Measurements from ENCODE around the gene SIPA1. TPM values are rescaled to one million over a fixed set of nuclear protein-coding genes. Genes with fewer than 3 reads are reported as not detected.

The SIPA1 gene
- total RNA-seq, 2 donors from 2014 or later, result 132 to 137 TPM

DNA sequence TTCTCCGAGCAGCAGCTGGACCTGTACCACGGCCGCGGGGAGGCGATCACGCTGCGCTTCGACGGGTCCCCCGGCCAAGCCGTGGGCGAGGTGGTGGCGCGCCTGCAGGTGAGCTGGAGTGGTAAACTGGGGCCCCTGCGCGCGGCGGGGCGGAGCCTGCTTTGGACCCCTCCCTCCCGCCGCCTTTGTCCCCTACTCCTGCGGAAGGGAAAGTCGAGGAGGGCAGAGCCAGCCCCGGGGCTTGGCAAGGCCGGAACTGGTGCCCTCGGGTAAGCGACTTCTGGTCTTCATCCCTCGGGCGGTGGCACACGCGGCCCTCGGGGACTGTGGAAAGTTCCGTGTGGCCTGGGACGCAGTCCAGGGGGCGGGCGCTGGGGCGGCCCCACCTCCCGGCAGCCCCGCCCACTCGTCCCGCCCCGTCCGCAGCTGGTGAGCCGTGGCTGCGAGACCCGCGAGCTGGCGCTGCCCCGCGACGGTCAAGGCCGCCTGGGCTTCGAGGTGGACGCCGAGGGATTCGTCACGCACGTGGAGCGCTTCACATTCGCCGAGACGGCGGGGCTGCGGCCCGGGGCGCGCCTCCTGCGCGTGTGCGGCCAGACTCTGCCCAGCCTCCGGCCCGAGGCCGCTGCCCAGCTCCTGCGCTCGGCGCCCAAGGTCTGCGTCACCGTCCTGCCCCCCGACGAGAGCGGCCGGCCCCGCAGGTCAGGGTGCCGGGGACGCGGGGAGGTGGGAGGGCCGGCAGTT, 9.2 kb downstream of the SIPA1 start:
- H3K4me1 Mint-ChIP-seq (ENCODE audit: low read depth), result peaks cover 30% of the 10 kb centered on the region
- no peaks in the 10 kb centered on the region for H3K27me3 Mint-ChIP-seq (ENCODE audit: low read depth)
- peaks cover 6 to 14% of the 10 kb centered on the region in 2 donors for H3K36me3 Mint-ChIP-seq (ENCODE audit: insufficient read depth in 2 of 2)
- no peaks in the 10 kb centered on the region for H3K9me3 Mint-ChIP-seq
- ATAC-seq (replicated peaks in 1 of 2) (no peak), DNase-seq (no peak)
- H3K27ac Mint-ChIP-seq, result no peak overlapping the region
- no peak overlapping the region for H3K4me3 Mint-ChIP-seq

DNA sequence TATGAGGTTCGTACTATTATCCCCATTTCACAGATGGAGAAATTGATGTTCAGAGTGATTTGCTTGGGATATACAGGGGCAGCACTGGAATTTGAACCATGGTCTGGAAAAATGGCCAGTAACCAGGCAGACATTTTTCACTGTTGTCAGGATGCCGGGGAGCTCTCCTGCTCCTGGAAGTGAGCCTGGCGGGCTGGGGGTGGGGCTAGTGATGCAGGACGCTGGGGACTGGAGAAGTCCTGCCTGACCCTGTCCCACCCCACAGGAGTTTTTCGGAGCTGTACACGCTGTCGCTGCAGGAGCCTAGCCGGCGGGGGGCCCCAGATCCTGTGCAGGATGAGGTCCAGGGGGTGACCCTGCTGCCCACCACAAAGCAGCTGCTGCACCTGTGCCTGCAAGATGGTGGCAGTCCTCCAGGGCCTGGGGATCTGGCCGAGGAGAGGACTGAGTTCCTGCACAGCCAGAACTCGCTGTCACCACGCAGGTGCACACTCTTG, 11.1 kb downstream of the SIPA1 start:
- no peak for ATAC-seq (replicated peaks in 1 of 2)
- Mint-ChIP-seq H3K36me3 (ENCODE audit: insufficient read depth in 2 of 2) (peaks cover 6 to 9% of the 10 kb centered on the region in 2 donors), H3K9me3 (no peaks in the 10 kb centered on the region), H3K27me3 (ENCODE audit: low read depth) (no peaks in the 10 kb centered on the region), H3K27ac (no peak overlapping the region), H3K4me1 (ENCODE audit: low read depth) (peaks cover 34% of the 10 kb centered on the region), H3K4me3 (no peak overlapping the region)
- DNase-seq, result no peak

DNA sequence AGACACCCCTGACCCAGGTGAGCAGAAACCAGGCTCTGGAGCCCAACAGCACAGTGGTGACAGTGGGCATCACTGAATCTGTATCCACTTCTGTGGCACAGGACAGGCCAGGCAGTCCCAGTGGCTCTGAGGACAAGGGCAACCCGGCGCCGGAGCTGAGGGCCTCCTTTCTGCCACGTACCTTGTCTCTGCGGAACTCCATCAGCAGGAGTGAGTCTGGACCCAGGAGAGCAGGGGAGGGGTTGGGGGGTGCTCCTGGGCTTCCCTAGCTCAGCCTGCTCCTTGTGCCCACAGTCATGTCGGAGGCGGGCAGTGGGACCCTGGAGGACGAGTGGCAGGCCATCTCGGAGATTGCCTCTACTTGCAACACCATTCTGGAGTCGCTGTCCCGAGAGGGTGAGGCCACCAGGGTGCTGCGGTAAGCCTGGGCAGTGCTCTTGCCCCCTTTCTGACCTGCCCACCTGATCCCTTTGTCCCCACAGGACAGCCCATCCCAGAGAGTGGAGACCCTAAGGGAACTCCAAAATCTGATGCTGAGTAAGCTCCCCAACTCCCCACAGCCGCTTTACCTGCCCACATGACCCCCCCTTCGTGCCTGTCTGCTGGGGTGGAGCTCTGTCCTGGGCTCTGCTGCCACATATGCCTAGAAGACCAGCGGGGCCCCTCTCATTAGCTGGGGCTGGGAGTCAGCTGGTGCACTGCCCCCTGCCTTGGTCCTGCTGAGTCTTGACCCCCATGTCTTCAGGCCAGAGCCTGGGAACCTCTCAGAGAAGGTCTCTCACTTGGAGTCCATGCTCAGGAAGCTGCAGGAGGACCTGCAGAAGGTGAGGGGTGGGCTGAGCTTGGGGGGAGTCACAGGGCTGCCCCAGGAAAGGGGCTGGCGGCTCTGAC, 12.0 kb downstream of the SIPA1 start:
- DNase-seq (no peak), ATAC-seq (replicated peaks in 1 of 2) (no peak)
- Mint-ChIP-seq H3K9me3 (no peaks in the 10 kb centered on the region), H3K4me3 (no peak overlapping the region), H3K27me3 (ENCODE audit: low read depth) (no peaks in the 10 kb centered on the region), H3K27ac (no peak overlapping the region), H3K4me1 (ENCODE audit: low read depth) (peaks cover 29% of the 10 kb centered on the region), H3K36me3 (ENCODE audit: insufficient read depth in 2 of 2) (peaks cover 4 to 10% of the 10 kb centered on the region in 2 donors)

DNA sequence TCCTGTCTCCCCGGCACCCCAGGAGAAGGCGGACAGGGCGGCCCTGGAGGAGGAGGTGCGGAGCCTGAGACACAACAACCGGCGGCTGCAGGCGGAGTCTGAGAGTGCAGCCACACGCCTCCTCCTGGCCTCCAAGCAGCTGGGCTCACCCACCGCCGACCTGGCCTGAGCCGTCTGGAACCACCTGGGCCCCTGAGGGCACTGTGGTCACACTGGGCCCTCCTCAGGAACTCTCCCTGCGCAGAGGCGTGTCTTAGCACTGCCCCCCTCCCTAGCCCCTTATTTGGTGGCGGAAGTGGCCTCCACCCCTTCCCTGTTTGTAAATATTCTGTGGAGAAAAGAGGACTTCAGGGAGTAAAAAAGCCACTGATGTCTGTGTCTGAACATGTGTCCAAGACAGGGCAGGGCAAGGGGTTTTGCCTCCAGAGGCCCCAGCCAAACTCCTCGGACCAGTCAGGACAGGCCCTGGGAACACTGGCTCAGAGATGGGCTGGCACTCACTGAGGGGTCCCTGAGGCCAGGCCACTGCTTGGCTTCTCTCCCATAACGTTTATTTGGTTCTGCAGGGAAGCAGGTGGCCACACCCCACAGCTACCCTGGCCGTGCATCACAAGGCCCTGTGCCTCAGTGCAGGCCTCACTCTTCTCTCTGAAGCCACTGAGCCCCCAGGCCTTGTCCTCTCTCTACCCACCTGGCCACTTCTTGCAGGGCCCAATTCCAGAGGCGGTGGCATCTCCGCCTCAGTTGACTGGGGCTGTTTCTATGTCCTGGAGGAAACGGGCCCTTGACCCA, 12.8 kb downstream of the SIPA1 start:
- Mint-ChIP-seq H3K27ac (peak overlapping the region; percentile 36), H3K36me3 (ENCODE audit: insufficient read depth in 2 of 2) (peaks cover 4 to 14% of the 10 kb centered on the region in 2 donors), H3K4me3 (no peak overlapping the region), H3K9me3 (no peaks in the 10 kb centered on the region), H3K4me1 (ENCODE audit: low read depth) (peaks cover 29% of the 10 kb centered on the region), H3K27me3 (ENCODE audit: low read depth) (no peaks in the 10 kb centered on the region)
- no peak for ATAC-seq (replicated peaks in 1 of 2)
- no peak for DNase-seq

DNA sequence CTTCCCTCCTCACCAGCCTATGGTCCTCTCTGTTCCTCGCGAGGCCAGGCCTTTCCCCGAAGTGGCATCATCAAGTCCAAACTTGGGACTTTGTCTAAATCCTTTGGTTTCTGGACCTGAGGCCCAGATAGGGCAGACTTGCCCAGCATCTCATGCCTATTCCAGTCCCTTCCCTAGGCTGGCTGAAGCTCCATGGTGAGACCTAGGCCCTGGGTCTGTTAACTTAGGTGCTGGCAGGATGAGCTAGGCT, 13.4 kb downstream of the SIPA1 start:
- no peak for DNase-seq
- H3K9me3 Mint-ChIP-seq, result no peaks in the 10 kb centered on the region
- peaks cover 35% of the 10 kb centered on the region for H3K4me1 Mint-ChIP-seq (ENCODE audit: low read depth)
- peaks cover 6 to 15% of the 10 kb centered on the region in 2 donors for H3K36me3 Mint-ChIP-seq (ENCODE audit: insufficient read depth in 2 of 2)
- no peak for ATAC-seq (replicated peaks in 1 of 2)
- peak overlapping the region; percentile 70 to 74 for H3K4me3 Mint-ChIP-seq
- peak overlapping the region; percentile 82 for H3K27ac Mint-ChIP-seq
- no peaks in the 10 kb centered on the region for H3K27me3 Mint-ChIP-seq (ENCODE audit: low read depth)

DNA sequence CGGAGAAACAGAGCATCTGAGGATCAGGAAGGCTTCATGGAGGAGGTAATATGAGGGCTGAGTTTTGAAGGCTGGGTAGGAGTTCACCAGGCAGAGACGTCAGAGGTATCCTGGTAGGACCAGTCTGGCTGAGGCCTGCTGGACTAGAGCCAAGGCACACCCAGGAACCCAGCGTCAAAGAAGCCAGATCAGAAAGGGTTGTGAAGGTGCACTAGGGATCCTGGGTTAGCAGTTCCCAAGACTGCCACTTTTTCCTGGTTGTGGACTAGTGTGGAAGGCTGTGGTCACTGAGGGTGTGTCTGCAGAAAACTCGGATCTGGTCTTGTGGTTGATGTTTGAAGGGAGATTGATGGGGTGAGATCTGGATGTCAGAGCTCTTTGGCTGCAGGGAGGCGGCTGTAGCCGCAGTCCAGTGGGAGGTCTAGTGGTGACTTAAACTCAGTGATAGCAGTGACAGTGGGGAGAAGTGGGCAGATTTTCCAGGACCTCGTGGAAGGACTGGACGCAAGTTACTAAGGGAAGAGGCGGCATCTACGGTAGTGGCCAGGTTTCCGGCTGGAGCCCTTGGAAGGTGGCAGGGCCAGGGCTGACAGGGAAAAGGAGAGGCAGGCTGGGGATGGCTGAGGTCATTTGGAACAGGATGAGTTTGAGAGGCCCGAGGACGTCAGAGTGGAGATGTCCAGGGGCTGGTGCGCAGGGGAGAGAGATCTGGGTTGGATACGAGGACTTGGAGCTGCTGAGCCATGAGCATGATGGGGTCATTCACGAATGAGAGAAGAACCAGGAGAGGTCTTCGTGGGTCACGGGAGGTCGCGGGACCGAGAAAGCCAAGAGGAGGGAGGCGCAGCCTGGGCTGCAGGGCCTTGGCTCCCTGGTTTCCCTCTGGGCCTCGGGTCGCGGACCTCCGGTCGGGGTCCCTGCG, 13.9 kb downstream of the SIPA1 start:
- no peak for DNase-seq
- peaks cover 8 to 19% of the 10 kb centered on the region in 2 donors for H3K36me3 Mint-ChIP-seq (ENCODE audit: insufficient read depth in 2 of 2)

DNA sequence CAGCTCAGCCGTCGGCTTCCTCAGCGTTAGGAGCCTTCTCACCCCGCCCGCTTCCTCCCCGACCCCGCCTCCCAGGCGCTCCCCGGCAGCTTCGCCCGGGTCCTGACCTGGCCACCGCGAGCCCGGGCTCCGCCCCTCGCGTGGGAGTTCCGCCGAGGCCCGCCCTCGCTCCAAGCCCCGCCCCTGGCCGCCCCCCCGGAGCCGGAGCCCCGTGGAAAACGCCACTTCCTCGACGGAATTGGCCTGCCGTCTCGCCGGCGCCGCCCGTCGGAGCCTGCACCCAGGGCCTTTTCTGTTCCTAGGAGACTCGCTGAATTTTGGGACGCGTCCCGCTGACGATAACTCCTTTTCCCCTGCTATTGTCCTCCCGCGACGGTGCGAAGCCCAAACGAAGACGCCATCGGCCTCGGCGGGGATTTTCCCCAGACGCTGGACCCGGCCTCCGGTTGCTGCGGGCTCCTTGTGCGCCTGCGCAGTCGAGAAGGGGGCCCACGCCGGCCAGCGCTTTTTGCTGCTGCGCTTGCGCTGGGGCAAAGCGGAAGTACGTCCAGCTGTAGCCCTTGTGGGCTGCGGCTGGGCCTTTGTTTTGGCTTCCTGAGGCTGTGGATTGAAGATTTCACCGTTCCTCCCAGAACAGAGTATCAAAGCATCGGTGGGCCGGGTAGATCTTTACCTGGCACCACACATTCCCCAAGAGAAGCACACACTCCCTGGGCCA, 14.8 kb downstream of the SIPA1 start:
- ATAC-seq (replicated peaks in 1 of 2) (peak; percentile 85 to 88), DNase-seq (peak; percentile 97 to 99)
- H3K36me3 Mint-ChIP-seq (ENCODE audit: insufficient read depth in 2 of 2), result peaks cover 12 to 24% of the 10 kb centered on the region in 2 donors
- no peaks in the 10 kb centered on the region for H3K9me3 Mint-ChIP-seq
- peaks cover 48% of the 10 kb centered on the region for H3K4me1 Mint-ChIP-seq (ENCODE audit: low read depth)
- peak overlapping the region; percentile 96 for H3K27ac Mint-ChIP-seq
- no peaks in the 10 kb centered on the region for H3K27me3 Mint-ChIP-seq (ENCODE audit: low read depth)
- peak overlapping the region; percentile 80 to 90 for H3K4me3 Mint-ChIP-seq

More for the DNA sequence above, 13.9 kb downstream of the SIPA1 start:
- no peaks in the 10 kb centered on the region for H3K27me3 Mint-ChIP-seq (ENCODE audit: low read depth)
- peak overlapping the region; percentile 82 for H3K27ac Mint-ChIP-seq
- H3K4me1 Mint-ChIP-seq (ENCODE audit: low read depth), result peaks cover 40% of the 10 kb centered on the region
- no peaks in the 10 kb centered on the region for H3K9me3 Mint-ChIP-seq
- peak overlapping the region; percentile 70 to 74 for H3K4me3 Mint-ChIP-seq
- ATAC-seq (replicated peaks in 1 of 2), result no peak

DNA sequence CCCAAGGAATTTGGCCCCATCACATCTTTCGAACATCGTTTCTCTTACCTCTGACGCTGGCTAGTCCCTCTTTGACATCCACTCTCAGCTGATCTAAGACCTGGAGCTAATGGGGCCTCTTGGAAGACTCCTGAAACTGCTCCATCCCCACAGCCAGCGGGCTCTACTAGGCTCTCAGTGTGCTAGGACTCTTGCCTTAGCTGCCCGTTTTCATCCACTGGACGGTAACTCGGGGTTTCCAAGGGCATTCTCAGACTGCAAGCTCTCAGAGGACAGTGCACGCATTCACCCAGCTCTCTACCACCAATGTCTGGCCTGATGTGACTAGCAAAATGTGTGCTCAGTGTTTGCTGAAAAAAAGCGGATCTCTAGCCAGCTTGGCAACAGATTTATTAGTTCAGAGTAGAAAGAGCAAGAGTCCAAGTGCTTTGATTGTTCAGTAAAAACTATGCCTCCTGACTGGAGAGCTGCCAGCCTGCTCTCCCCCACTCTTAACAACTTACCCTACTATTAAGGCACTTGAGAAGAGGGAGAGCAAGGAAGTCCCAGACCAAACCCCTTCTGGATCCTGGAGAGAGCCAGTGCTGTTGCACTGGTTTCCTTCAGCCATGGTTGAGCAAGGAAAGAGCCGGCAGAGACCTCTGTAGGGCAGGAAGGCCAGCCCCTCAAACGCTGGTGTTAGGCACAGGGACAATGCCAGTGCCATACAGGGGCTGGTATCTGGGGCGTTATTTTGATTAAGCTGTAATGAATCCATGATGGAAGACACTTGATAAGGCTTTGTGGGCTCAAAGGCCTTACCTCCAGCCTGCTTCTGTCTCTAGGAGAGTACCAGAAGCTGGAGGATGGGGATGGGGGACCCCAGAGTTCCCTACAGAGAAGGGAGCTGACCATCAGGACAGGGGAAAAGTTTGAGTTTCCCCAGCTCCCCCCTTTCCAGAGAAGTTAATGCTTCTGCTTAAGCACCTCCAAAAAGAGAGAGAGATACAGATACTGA, 15.6 kb downstream of the SIPA1 start:
- Mint-ChIP-seq H3K27me3 (ENCODE audit: low read depth) (no peaks in the 10 kb centered on the region), H3K27ac (peak overlapping the region; percentile 96), H3K9me3 (no peaks in the 10 kb centered on the region), H3K4me1 (ENCODE audit: low read depth) (peaks cover 48% of the 10 kb centered on the region), H3K4me3 (peak overlapping the region; percentile 80 to 90), H3K36me3 (ENCODE audit: insufficient read depth in 2 of 2) (peaks cover 13 to 20% of the 10 kb centered on the region in 2 donors)
- DNase-seq (no peak), ATAC-seq (replicated peaks in 1 of 2) (no peak)

DNA sequence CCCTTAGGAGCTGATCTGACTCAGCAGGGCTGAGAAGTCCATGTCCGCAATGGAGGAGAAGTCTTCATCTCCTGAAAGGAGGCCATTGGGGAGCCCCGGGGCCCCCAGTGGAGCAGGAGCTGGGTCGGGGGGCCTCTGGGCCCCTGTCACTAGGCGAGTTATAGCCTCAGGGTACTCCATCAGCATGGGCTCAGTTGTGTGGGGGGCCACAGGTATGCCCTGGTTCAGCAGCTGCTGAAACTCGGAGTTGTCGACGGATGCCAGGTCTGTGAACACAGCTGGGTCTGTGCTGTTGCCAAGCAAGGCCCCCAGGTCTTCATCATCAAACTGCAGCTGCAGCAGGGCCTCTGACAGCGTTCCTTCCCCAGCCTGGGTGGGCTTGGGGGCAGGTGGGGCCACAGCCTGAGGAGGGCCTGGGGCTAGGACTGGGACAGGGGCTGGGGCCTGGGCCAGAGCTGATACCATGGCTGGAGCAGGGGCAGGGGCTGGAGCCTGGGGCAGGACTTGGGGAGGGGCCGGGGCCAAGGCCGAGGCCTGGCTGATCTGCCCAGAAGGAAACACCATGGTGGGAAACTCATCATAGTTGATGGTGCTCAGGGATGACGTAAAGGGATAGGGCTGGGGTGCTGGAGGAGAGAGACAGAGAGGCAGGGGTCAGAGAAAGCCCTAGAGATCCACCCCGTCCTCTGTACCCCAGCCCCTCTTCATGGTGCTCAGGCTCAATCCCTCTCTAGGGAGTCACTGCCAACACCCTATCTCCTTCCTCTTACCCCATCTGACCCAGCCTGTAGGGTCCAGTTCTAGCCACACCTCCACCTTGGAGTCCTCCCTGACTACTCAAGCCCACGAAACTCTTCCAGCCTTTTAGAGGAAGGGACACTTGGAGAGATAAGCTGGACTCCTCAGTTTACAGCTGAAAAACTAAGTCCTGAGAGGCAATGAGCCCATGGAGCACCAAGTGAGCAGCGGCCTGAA, 16.8 kb downstream of the SIPA1 start:
- peaks cover 20 to 31% of the 10 kb centered on the region in 2 donors for H3K36me3 Mint-ChIP-seq (ENCODE audit: insufficient read depth in 2 of 2)

More for the DNA sequence above, 16.8 kb downstream of the SIPA1 start:
- DNase-seq (no peak), ATAC-seq (replicated peaks in 1 of 2) (no peak)
- Mint-ChIP-seq H3K4me1 (ENCODE audit: low read depth) (peaks cover 60% of the 10 kb centered on the region), H3K4me3 (no peak overlapping the region), H3K9me3 (no peaks in the 10 kb centered on the region), H3K27ac (peak overlapping the region; percentile 10), H3K27me3 (ENCODE audit: low read depth) (no peaks in the 10 kb centered on the region)
